ENCODE results near the gene ARRB1.

DNA sequence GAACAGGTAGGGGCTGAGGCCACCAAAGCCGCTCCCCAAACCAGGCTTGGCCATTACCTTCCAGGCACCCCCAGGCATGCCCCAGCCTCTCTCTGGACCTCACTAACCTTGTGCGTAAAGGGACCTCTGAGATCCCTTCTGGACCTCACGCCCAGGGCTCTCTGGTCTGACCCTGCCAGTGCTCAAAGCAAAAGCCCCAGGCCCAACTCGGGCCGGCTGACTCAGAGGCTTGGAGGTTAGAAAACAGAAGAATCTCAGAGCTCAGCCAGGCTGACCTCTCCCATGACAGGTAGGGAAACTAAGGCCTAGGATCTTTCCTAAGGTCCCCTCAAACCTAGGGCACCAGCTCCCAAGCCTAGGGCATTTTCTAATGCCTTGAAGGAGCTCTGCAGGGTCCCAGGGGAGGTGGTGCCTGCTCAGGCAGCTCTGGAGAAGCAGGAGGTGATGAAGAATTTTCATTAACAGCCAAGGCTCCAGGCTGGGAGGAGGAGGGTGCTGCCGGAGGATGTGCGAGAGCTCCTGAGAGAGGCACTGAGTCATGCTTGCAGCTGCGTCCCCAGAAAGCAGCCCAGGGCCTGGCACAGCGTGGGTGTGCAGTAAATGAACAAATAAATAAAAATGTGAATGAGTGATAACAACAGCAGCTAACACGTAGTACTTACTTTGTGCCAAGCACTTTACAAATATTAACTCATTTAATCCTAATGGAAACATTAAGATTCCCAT, 25.6 kb downstream of the ARRB1 start:
- TF ChIP-seq, protein P1, sequence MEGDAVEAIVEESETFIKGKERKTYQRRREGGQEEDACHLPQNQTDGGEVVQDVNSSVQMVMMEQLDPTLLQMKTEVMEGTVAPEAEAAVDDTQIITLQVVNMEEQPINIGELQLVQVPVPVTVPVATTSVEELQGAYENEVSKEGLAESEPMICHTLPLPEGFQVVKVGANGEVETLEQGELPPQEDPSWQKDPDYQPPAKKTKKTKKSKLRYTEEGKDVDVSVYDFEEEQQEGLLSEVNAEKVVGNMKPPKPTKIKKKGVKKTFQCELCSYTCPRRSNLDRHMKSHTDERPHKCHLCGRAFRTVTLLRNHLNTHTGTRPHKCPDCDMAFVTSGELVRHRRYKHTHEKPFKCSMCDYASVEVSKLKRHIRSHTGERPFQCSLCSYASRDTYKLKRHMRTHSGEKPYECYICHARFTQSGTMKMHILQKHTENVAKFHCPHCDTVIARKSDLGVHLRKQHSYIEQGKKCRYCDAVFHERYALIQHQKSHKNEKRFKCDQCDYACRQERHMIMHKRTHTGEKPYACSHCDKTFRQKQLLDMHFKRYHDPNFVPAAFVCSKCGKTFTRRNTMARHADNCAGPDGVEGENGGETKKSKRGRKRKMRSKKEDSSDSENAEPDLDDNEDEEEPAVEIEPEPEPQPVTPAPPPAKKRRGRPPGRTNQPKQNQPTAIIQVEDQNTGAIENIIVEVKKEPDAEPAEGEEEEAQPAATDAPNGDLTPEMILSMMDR (CRISPR knock-in tag; IDR thresholded peaks at IDR 0.05), result no peak
- TF ChIP-seq, protein P2, sequence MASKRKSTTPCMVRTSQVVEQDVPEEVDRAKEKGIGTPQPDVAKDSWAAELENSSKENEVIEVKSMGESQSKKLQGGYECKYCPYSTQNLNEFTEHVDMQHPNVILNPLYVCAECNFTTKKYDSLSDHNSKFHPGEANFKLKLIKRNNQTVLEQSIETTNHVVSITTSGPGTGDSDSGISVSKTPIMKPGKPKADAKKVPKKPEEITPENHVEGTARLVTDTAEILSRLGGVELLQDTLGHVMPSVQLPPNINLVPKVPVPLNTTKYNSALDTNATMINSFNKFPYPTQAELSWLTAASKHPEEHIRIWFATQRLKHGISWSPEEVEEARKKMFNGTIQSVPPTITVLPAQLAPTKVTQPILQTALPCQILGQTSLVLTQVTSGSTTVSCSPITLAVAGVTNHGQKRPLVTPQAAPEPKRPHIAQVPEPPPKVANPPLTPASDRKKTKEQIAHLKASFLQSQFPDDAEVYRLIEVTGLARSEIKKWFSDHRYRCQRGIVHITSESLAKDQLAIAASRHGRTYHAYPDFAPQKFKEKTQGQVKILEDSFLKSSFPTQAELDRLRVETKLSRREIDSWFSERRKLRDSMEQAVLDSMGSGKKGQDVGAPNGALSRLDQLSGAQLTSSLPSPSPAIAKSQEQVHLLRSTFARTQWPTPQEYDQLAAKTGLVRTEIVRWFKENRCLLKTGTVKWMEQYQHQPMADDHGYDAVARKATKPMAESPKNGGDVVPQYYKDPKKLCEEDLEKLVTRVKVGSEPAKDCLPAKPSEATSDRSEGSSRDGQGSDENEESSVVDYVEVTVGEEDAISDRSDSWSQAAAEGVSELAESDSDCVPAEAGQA (IDR thresholded peaks at IDR 0.05; ENCODE audit: low read depth), result no peak
- TF ChIP-seq, protein P2 (CRISPR knock-in tag; IDR thresholded peaks at IDR 0.05; ENCODE audit: borderline replicate concordance), result no peak
- TF ChIP-seq NR2C2 (CRISPR knock-in tag; IDR thresholded peaks at IDR 0.05; ENCODE audit: borderline replicate concordance) (no peak), RFXANK (CRISPR knock-in tag; IDR thresholded peaks at IDR 0.05) (no peak), SP2 (CRISPR knock-in tag; IDR thresholded peaks at IDR 0.05) (no peak), CBFB (CRISPR knock-in tag; IDR thresholded peaks at IDR 0.05) (no peak), HNRNPUL1 (IDR thresholded peaks at IDR 0.05; ENCODE audit: low read depth, low read length) (no peak), ZSCAN25 (CRISPR knock-in tag; IDR thresholded peaks at IDR 0.05) (no peak), TGIF2 (CRISPR knock-in tag; IDR thresholded peaks at IDR 0.05) (no peak), ZFP1 (CRISPR knock-in tag; IDR thresholded peaks at IDR 0.05) (no peak)
- TF ChIP-seq, protein P3, sequence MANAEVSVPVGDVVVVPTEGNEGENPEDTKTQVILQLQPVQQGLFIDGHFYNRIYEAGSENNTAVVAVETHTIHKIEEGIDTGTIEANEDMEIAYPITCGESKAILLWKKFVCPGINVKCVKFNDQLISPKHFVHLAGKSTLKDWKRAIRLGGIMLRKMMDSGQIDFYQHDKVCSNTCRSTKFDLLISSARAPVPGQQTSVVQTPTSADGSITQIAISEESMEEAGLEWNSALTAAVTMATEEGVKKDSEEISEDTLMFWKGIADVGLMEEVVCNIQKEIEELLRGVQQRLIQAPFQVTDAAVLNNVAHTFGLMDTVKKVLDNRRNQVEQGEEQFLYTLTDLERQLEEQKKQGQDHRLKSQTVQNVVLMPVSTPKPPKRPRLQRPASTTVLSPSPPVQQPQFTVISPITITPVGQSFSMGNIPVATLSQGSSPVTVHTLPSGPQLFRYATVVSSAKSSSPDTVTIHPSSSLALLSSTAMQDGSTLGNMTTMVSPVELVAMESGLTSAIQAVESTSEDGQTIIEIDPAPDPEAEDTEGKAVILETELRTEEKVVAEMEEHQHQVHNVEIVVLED (CRISPR knock-in tag; IDR thresholded peaks at IDR 0.05; ENCODE audit: borderline replicate concordance), result no peak
- TF ChIP-seq, protein P4, sequence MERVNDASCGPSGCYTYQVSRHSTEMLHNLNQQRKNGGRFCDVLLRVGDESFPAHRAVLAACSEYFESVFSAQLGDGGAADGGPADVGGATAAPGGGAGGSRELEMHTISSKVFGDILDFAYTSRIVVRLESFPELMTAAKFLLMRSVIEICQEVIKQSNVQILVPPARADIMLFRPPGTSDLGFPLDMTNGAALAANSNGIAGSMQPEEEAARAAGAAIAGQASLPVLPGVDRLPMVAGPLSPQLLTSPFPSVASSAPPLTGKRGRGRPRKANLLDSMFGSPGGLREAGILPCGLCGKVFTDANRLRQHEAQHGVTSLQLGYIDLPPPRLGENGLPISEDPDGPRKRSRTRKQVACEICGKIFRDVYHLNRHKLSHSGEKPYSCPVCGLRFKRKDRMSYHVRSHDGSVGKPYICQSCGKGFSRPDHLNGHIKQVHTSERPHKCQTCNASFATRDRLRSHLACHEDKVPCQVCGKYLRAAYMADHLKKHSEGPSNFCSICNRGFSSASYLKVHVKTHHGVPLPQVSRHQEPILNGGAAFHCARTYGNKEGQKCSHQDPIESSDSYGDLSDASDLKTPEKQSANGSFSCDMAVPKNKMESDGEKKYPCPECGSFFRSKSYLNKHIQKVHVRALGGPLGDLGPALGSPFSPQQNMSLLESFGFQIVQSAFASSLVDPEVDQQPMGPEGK (CRISPR knock-in tag; IDR thresholded peaks at IDR 0.05), result no peak
